ENCODE results near the gene HCN4. TPM values are rescaled to one million over a fixed set of nuclear protein-coding genes. Genes with fewer than 3 reads are reported as not detected.

The HCN4 gene
- total RNA-seq, 4 donors from 2014 or later = not detected

GRCh38 chr15:73273181-73274002, 95.4 kb downstream of the HCN4 start:
- in situ Hi-C loops (cut with MboI; ENCODE audit: low sequenced_read_pairs in 4 of 4) = no loop called here
- Histone ChIP-seq H3K27me3 (no peaks in the 10 kb centered on the region), H3K27ac (no peak overlapping the region), H3K4me3 (no peak overlapping the region), H3K4me1 (peaks cover 0 to 1% of the 10 kb centered on the region in 2 donors), H3K9me3 (no peaks in the 10 kb centered on the region), H3K36me3 (peaks cover 0 to 10% of the 10 kb centered on the region in 2 donors)
- TF ChIP-seq, protein P1, sequence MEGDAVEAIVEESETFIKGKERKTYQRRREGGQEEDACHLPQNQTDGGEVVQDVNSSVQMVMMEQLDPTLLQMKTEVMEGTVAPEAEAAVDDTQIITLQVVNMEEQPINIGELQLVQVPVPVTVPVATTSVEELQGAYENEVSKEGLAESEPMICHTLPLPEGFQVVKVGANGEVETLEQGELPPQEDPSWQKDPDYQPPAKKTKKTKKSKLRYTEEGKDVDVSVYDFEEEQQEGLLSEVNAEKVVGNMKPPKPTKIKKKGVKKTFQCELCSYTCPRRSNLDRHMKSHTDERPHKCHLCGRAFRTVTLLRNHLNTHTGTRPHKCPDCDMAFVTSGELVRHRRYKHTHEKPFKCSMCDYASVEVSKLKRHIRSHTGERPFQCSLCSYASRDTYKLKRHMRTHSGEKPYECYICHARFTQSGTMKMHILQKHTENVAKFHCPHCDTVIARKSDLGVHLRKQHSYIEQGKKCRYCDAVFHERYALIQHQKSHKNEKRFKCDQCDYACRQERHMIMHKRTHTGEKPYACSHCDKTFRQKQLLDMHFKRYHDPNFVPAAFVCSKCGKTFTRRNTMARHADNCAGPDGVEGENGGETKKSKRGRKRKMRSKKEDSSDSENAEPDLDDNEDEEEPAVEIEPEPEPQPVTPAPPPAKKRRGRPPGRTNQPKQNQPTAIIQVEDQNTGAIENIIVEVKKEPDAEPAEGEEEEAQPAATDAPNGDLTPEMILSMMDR (IDR thresholded peaks at IDR 0.05 in 4 of 5, conservative IDR thresholded peaks at IDR 0.05 in 1 of 5) = peak; percentile 46 to 80 (median 57)
- TF ChIP-seq POLR2A (IDR thresholded peaks at IDR 0.05) = no peak
- DNase-seq (peak; percentile 5 to 48), ATAC-seq (peak; percentile 69 to 88)
- intact Hi-C loops (cut with DNase I; ENCODE audit: low total_unique reads) = loop anchor here (5.0 kb wide), 2 partner anchors 476 to 491 kb away; partner anchors contain the start of gene ADPGK

GRCh38 chr15:73270366-73271097, 98.2 kb downstream of the HCN4 start:
- Histone ChIP-seq H3K36me3 (peaks cover 0 to 17% of the 10 kb centered on the region in 2 donors), H3K9me3 (no peaks in the 10 kb centered on the region), H3K27ac (peak overlapping the region in 1 of 4 donors; percentile 18), H3K4me1 (peaks cover 0 to 8% of the 10 kb centered on the region in 2 donors), H3K4me3 (no peak overlapping the region), H3K27me3 (no peaks in the 10 kb centered on the region)
- in situ Hi-C loops (cut with MboI; ENCODE audit: low sequenced_read_pairs in 4 of 4) = no loop called here
- intact Hi-C loops (cut with DNase I; ENCODE audit: low total_unique reads) = loop anchor here (5.0 kb wide), 2 partner anchors 473 to 488 kb away; partner anchors contain the start of gene ADPGK
- ATAC-seq (no peak), DNase-seq (no peak)
- TF ChIP-seq, protein P1 (IDR thresholded peaks at IDR 0.05 in 4 of 5, conservative IDR thresholded peaks at IDR 0.05 in 1 of 5) = no peak
- no peak for TF ChIP-seq POLR2A (IDR thresholded peaks at IDR 0.05)

Other genes starting within 250 kb of the HCN4 start
- gene REC114, start 74.2 kb upstream of the HCN4 start, total RNA-seq = not detected